T-cell (primary cell): ENCODE results near the gene GEMIN2. TPM values are rescaled to one million over a fixed set of nuclear protein-coding genes. Genes with fewer than 3 reads are reported as not detected.

ENCODE experiments used
- ATAC-seq, 4 experiments: fragments of 200-7000 bp in 3 of 4; fragments of 150-1000 bp in 1 of 4; cut with Tn5 transposase; replicated peaks in 1 of 4; 1 replicate in 3 of 4; 2 replicates in 1 of 4; pipeline ENCODE4 v1.10.0; 2021; ENCODE audit warnings: moderate library complexity in 3 of 4, mild to moderate bottlenecking in 2 of 4, moderate number of reproducible peaks in 1 of 4
- CTCF ChIA-PET, 2 donors: fragments of 300-600 bp; sonication (Branson Sonifier 250); formaldehyde crosslinking; loops; one replicate each; lab custom pipeline; 2022; ENCODE audit warnings: antibody characterized with exemption in 2 of 2; lab: Charles Lee
- POLR2A ChIA-PET, 2 donors: fragments of 300-600 bp; sonication (Branson Sonifier 250); formaldehyde crosslinking; loops; one replicate each; lab custom pipeline; 2022; ENCODE audit warnings: antibody characterized with exemption in 2 of 2; lab: Charles Lee
- DNase-seq, 35 experiments: peaks; one replicate each; pipeline versions ENCODE4 v3.0.0 to v3.0.0-alpha.2; 2013 to 2023
- H3K27ac ChIP-seq: one replicate; pipeline ENCODE4 v1.5.1; 2013; ENCODE audit warnings: low read length
- H3K27me3 ChIP-seq, 2 experiments: replicated peaks in 1 of 2; 1 replicate in 1 of 2; 2 replicates in 1 of 2; pipeline versions ENCODE4 v1.6.1 to v1.7.0; 2013; ENCODE audit warnings: low read length in 1 of 2, mixed read lengths in 1 of 2; ENCODE audit not compliant: control insufficient read depth in 2 of 2, insufficient read depth in 2 of 2; ENCODE audit errors: extremely low read depth in 1 of 2
- H3K36me3 ChIP-seq, 2 donors: 1 replicate in 1 of 2; 2 replicates in 1 of 2; pipeline versions ENCODE4 v1.6.1 to v1.7.0; 2013; ENCODE audit warnings: low read length in 1 of 2; ENCODE audit not compliant: control insufficient read depth in 2 of 2, insufficient read depth in 1 of 2; ENCODE audit errors: extremely low read depth in 1 of 2
- H3K4me1 ChIP-seq, 2 experiments: 1 replicate in 1 of 2; 2 replicates in 1 of 2; pipeline versions ENCODE4 v1.6.1 to v1.7.0; 2013; ENCODE audit warnings: low read length in 2 of 2, mixed read lengths in 1 of 2; ENCODE audit not compliant: insufficient read depth in 2 of 2, control insufficient read depth in 1 of 2; ENCODE audit errors: extremely low read depth in 1 of 2
- H3K4me3 ChIP-seq, 2 donors: 1 replicate in 1 of 2; 2 replicates in 1 of 2; pipeline versions ENCODE4 v1.5.1 to v1.7.0; 2013; ENCODE audit warnings: mild to moderate bottlenecking in 2 of 2, low read length in 1 of 2, moderate library complexity in 1 of 2; ENCODE audit not compliant: control insufficient read depth in 1 of 2; ENCODE audit errors: extremely low read depth in 1 of 2
- H3K9me3 ChIP-seq: 2 replicates; pipeline ENCODE4 v1.7.0; 2013
- H3K27ac Mint-ChIP-seq, 2 donors: one replicate each; pipeline ENCODE4 v1.8.0; 2020 to 2021; ENCODE audit warnings: mild to moderate bottlenecking in 2 of 2, mixed read lengths in 2 of 2
- H3K27me3 Mint-ChIP-seq, 2 donors: one replicate each; pipeline ENCODE4 v1.8.0; 2021 to 2022; ENCODE audit warnings: mixed read lengths in 2 of 2
- H3K36me3 Mint-ChIP-seq: one replicate; pipeline ENCODE4 v1.8.0; 2021; ENCODE audit warnings: mixed read lengths
- H3K4me1 Mint-ChIP-seq, 3 donors: one replicate each; pipeline ENCODE4 v1.8.0; 2020 to 2022; ENCODE audit warnings: mixed read lengths in 3 of 3, mild to moderate bottlenecking in 1 of 3
- H3K4me3 Mint-ChIP-seq, 3 donors: one replicate each; pipeline ENCODE4 v1.8.0; 2020 to 2022; ENCODE audit warnings: mild to moderate bottlenecking in 3 of 3, mixed read lengths in 3 of 3, moderate library complexity in 3 of 3
- H3K9me3 Mint-ChIP-seq, 3 donors: one replicate each; pipeline ENCODE4 v1.8.0; 2020 to 2022; ENCODE audit warnings: mixed read lengths in 3 of 3
- WGBS: methylation state at CpG from one replicate; pipeline ENCODE4 v1.1.5; 2013; ENCODE audit warnings: missing lambda C conversion rate; ENCODE audit not compliant: insufficient coverage; 5-methylcytosine and 5-hydroxymethylcytosine counted together
- total RNA-seq, 35 experiments: library from RNA in 6 of 35; stranded (reverse) in 6 of 35; fragments of 120-200 nt in 1 of 35; gene quantifications; one replicate each; pipeline versions ENCODE4 v1.2.1 to v1.2.4 and lab custom pipeline; 2013 to 2026

The GEMIN2 gene
- total RNA-seq, 5 donors from 2014 or later (not counting 1 experiment from before 2014, with no cell fraction given) = 12.4 to 17.1 (median 13.9) TPM

GRCh38 chr14:39085933-39086332 lies 28.2 kb upstream of the GEMIN2 start:
- no CpG with 5 or more reads among the region's 7 CpGs for WGBS
- Histone ChIP-seq H3K36me3 (peaks cover 19 to 66% of the 10 kb centered on the region in 2 donors), H3K4me3 (no peak overlapping the region), H3K4me1 (no peaks in the 10 kb centered on the region), H3K9me3 (no peaks in the 10 kb centered on the region), H3K27ac (no peak overlapping the region), H3K27me3 (no peaks in the 10 kb centered on the region)
- Mint-ChIP-seq H3K4me1 (peaks cover 0 to 14% (median 9%) of the 10 kb centered on the region in 3 donors), H3K27me3 (no peaks in the 10 kb centered on the region), H3K9me3 (no peaks in the 10 kb centered on the region), H3K4me3 (no peak overlapping the region), H3K27ac (no peak overlapping the region), H3K36me3 (peaks cover 61% of the 10 kb centered on the region)
- POLR2A ChIA-PET = interaction anchor here in 1 of 2 donors (0.5 kb wide), 1 partner anchor 312 kb away, joined by 7 read pairs; no protein-coding TSS in a partner anchor
- ATAC-seq (no peak), DNase-seq (no peak)
- CTCF ChIA-PET = interaction anchor here in 1 of 2 donors (0.5 kb wide), 1 partner anchor 17 kb away, joined by 3 read pairs; the partner anchor contains the start of gene SEC23A

GRCh38 chr14:39087493-39087892 lies 26.6 kb upstream of the GEMIN2 start:
- Mint-ChIP-seq H3K36me3 (peaks cover 65% of the 10 kb centered on the region), H3K27ac (no peak overlapping the region), H3K4me1 (peaks cover 9 to 20% (median 18%) of the 10 kb centered on the region in 3 donors), H3K9me3 (no peaks in the 10 kb centered on the region), H3K4me3 (no peak overlapping the region), H3K27me3 (no peaks in the 10 kb centered on the region)
- Histone ChIP-seq H3K9me3 (no peaks in the 10 kb centered on the region), H3K27ac (no peak overlapping the region), H3K4me3 (no peak overlapping the region), H3K27me3 (no peaks in the 10 kb centered on the region), H3K4me1 (no peaks in the 10 kb centered on the region), H3K36me3 (peaks cover 19 to 65% of the 10 kb centered on the region in 2 donors)
- WGBS = no CpG with 5 or more reads among the region's 2 CpGs
- ATAC-seq (no peak), DNase-seq (no peak)
- ChIA-PET CTCF (no interaction called here), POLR2A (no interaction called here)

- Mint-ChIP-seq H3K27ac (no peak overlapping the region), H3K36me3 (peaks cover 53% of the 10 kb centered on the region), H3K4me1 (peaks cover 17 to 29% (median 20%) of the 10 kb centered on the region in 3 donors), H3K27me3 (no peaks in the 10 kb centered on the region), H3K9me3 (no peaks in the 10 kb centered on the region), H3K4me3 (no peak overlapping the region)
- Histone ChIP-seq H3K9me3 (no peaks in the 10 kb centered on the region), H3K27me3 (no peaks in the 10 kb centered on the region), H3K4me3 (no peak overlapping the region), H3K4me1 (no peaks in the 10 kb centered on the region), H3K36me3 (peaks cover 10 to 65% of the 10 kb centered on the region in 2 donors), H3K27ac (no peak overlapping the region)
- WGBS = 92% methylated on average over 2 of the region's 4 CpGs
- ChIA-PET POLR2A (interaction anchor here in 1 of 2 donors (0.8 kb wide), 1 partner anchor 23 kb away, joined by 6 read pairs; the partner anchor contains the start of gene GEMIN2), CTCF (interaction anchor here in 1 of 2 donors (1.1 kb wide), 1 partner anchor 12 kb away, joined by 3 read pairs; the partner anchor contains the start of gene SEC23A)
- no peak for ATAC-seq
- DNase-seq = no peak
These were observed 23.5 kb upstream of the GEMIN2 start for GRCh38 chr14:39090548-39091111.

GRCh38 chr14:39091716-39092115 lies 22.4 kb upstream of the GEMIN2 start:
- no peaks in the 10 kb centered on the region for H3K4me1 ChIP-seq
- no peak overlapping the region for H3K4me3 ChIP-seq
- no peaks in the 10 kb centered on the region for H3K27me3 Mint-ChIP-seq
- CTCF ChIA-PET = interaction anchor here in 1 of 2 donors (1.1 kb wide), 1 partner anchor 11 kb away, joined by 3 read pairs; the partner anchor contains the start of gene SEC23A
- POLR2A ChIA-PET = no interaction called here
- peaks cover 8 to 60% of the 10 kb centered on the region in 2 donors for H3K36me3 ChIP-seq
- WGBS = no CpG with 5 or more reads among the region's 1 CpG
- no peak overlapping the region for H3K27ac ChIP-seq
- DNase-seq (no peak), ATAC-seq (no peak)
- peak overlapping the region; percentile 24 to 45 for H3K27ac Mint-ChIP-seq
- no peaks in the 10 kb centered on the region for H3K9me3 ChIP-seq
- no peaks in the 10 kb centered on the region for H3K27me3 ChIP-seq
- no peaks in the 10 kb centered on the region for H3K9me3 Mint-ChIP-seq
- peaks cover 45% of the 10 kb centered on the region for H3K36me3 Mint-ChIP-seq
- H3K4me3 Mint-ChIP-seq = no peak overlapping the region
- H3K4me1 Mint-ChIP-seq = peaks cover 17 to 26% (median 25%) of the 10 kb centered on the region in 3 donors

- Mint-ChIP-seq H3K27ac (no peak overlapping the region), H3K4me3 (no peak overlapping the region), H3K9me3 (no peaks in the 10 kb centered on the region), H3K27me3 (no peaks in the 10 kb centered on the region), H3K4me1 (peaks cover 36 to 38% (median 37%) of the 10 kb centered on the region in 3 donors), H3K36me3 (peaks cover 29% of the 10 kb centered on the region)
- Histone ChIP-seq H3K27ac (no peak overlapping the region), H3K4me3 (no peak overlapping the region), H3K36me3 (peaks cover 8 to 50% of the 10 kb centered on the region in 2 donors), H3K9me3 (no peaks in the 10 kb centered on the region), H3K4me1 (peaks cover 6 to 7% of the 10 kb centered on the region in 2 experiments), H3K27me3 (no peaks in the 10 kb centered on the region)
- DNase-seq = no peak
- ATAC-seq = no peak
- ChIA-PET POLR2A (no interaction called here), CTCF (interaction anchor here in 1 of 2 donors (0.6 to 0.8 kb wide), 2 partner anchors 10 to 40 kb away, joined by 3 to 4 read pairs; no protein-coding TSS in a partner anchor)
- WGBS = 100% methylated on average over 1 of the region's 3 CpGs
These were observed 19.6 kb upstream of the GEMIN2 start for GRCh38 chr14:39094515-39094914.

GRCh38 chr14:39097159-39097558 lies 17.0 kb upstream of the GEMIN2 start:
- ChIA-PET CTCF (interaction anchor here in 1 of 2 donors (0.8 to 1.3 kb wide), 3 partner anchors 16 to 33 kb away, joined by 3 read pairs; partner anchors contain the start of gene GEMIN2), POLR2A (interaction anchor here (0.6 to 0.9 kb wide), 5 partner anchors 17 to 336 kb away, joined by 3 to 5 read pairs (median 3); partner anchors contain the start of gene FBXO33 (in 1 of the 2))
- H3K27me3 ChIP-seq = no peaks in the 10 kb centered on the region
- Mint-ChIP-seq H3K4me1 (peaks cover 47 to 51% (median 48%) of the 10 kb centered on the region in 3 donors), H3K36me3 (peaks cover 10% of the 10 kb centered on the region), H3K4me3 (peak overlapping the region in 1 of 3 donors; percentile 24), H3K27me3 (no peaks in the 10 kb centered on the region), H3K9me3 (no peaks in the 10 kb centered on the region), H3K27ac (peak overlapping the region; percentile 31 to 51)
- peaks cover 0 to 28% of the 10 kb centered on the region in 2 donors for H3K36me3 ChIP-seq
- H3K4me1 ChIP-seq = peaks cover 10 to 19% of the 10 kb centered on the region in 2 experiments
- no peak overlapping the region for H3K4me3 ChIP-seq
- no peaks in the 10 kb centered on the region for H3K9me3 ChIP-seq
- WGBS = 0% methylated on average over 1 of the region's 3 CpGs
- DNase-seq = peak in 4 of 35 experiments; percentile 1 to 45 (median 4)
- H3K27ac ChIP-seq = peak overlapping the region; percentile 4
- ATAC-seq = peak; percentile 67 to 93 (median 84)
